MCF 10A (cell line): ENCODE measurements around the gene FAM20A. TPM values are rescaled to one million over a fixed set of nuclear protein-coding genes. Genes with fewer than 3 reads are reported as not detected.

Experiments
- BruUV-seq: library from RNA; stranded (reverse); fragments of 400-500 nt; replicated peaks from 2 replicates; lab custom pipeline; 2021; lab: Mats Ljungman, UMichigan
- CTCF ChIA-PET: fragments of 300-600 bp; sonication (Branson Sonifier 250); formaldehyde crosslinking; extraction: SDS; loops from one replicate; lab custom pipeline; 2021; ENCODE audit warnings: antibody characterized with exemption, inconsistent platforms; lab: Yijun Ruan, JAX
- POLR2A ChIA-PET: fragments of 300-600, 350-650 bp; sonication (Branson Sonifier 250); formaldehyde crosslinking; extraction: SDS; loops from one replicate; lab custom pipeline; 2020; ENCODE audit warnings: antibody characterized with exemption, inconsistent platforms; lab: Yijun Ruan, JAX
- DNase-seq: peaks from one replicate; pipeline ENCODE4 v3.0.0-alpha.2; 2018; ENCODE audit not compliant: unreplicated experiment
- H3K27ac Mint-ChIP-seq: one replicate; pipeline ENCODE4 v1.8.0; 2022; ENCODE audit warnings: mild to moderate bottlenecking, low read depth, mixed read lengths; ENCODE audit not compliant: unreplicated experiment
- H3K27me3 Mint-ChIP-seq: one replicate; pipeline ENCODE4 v1.8.0; 2022; ENCODE audit warnings: mixed read lengths; ENCODE audit not compliant: insufficient read depth, unreplicated experiment
- H3K36me3 Mint-ChIP-seq: one replicate; pipeline ENCODE4 v1.8.0; 2022; ENCODE audit warnings: mild to moderate bottlenecking, moderate library complexity, mixed read lengths; ENCODE audit not compliant: insufficient read depth, unreplicated experiment
- H3K4me1 Mint-ChIP-seq: one replicate; pipeline ENCODE4 v1.8.0; 2022; ENCODE audit warnings: mixed read lengths; ENCODE audit not compliant: insufficient read depth, unreplicated experiment
- H3K4me3 Mint-ChIP-seq: one replicate; pipeline ENCODE4 v1.8.0; 2022; ENCODE audit warnings: mild to moderate bottlenecking, moderate library complexity, mixed read lengths; ENCODE audit not compliant: unreplicated experiment
- H3K9me3 Mint-ChIP-seq: one replicate; pipeline ENCODE4 v1.8.0; 2022; ENCODE audit warnings: mixed read lengths; ENCODE audit not compliant: unreplicated experiment
- CTCF ChIP-seq: fragments of 200-600 bp; IDR thresholded peaks from one replicate; pipeline ENCODE4 v1.8.0; 2022; ENCODE audit warnings: antibody characterized with exemption, mild to moderate bottlenecking; ENCODE audit not compliant: unreplicated experiment
- intact Hi-C: fragments of 100-400 bp; cut with micrococcal nuclease; formaldehyde crosslinking; loops from 2 replicates; pipeline ENCODE4 v1.14.1; 2022
- total RNA-seq: library from RNA; stranded (reverse); gene quantifications from 2 replicates; pipeline ENCODE4 v1.2.3, GENCODE V29; 2022

FAM20A gene
- total RNA-seq, 1 experiment from 2014 or later = not detected

GRCh38 chr17:68608515-68609130 lies 7.5 kb upstream of the FAM20A start:
- TF ChIP-seq CTCF = no peak
- intact Hi-C loops = no loop called here
- Mint-ChIP-seq H3K4me3 (no peak overlapping the region), H3K36me3 (no peaks in the 10 kb centered on the region), H3K27me3 (peaks cover 4% of the 10 kb centered on the region), H3K9me3 (peaks cover 10% of the 10 kb centered on the region), H3K4me1 (no peaks in the 10 kb centered on the region), H3K27ac (no peak overlapping the region)
- POLR2A ChIA-PET = no interaction called here
- CTCF ChIA-PET = no interaction called here
- no TSS peak for BruUV-seq
- no peak for DNase-seq

- Mint-ChIP-seq H3K27me3 (peaks cover 24% of the 10 kb centered on the region), H3K4me3 (no peak overlapping the region), H3K9me3 (peaks cover 10% of the 10 kb centered on the region), H3K27ac (no peak overlapping the region), H3K36me3 (no peaks in the 10 kb centered on the region), H3K4me1 (peaks cover 6% of the 10 kb centered on the region)
- POLR2A ChIA-PET = no interaction called here
- BruUV-seq = no TSS peak
- CTCF ChIA-PET = no interaction called here
- TF ChIP-seq CTCF = no peak
- DNase-seq = no peak
- intact Hi-C loops = no loop called here
These were observed 5.5 kb upstream of the FAM20A start for GRCh38 chr17:68606451-68607307.

- Mint-ChIP-seq H3K4me3 (no peak overlapping the region), H3K9me3 (peaks cover 10% of the 10 kb centered on the region), H3K4me1 (peaks cover 6% of the 10 kb centered on the region), H3K27me3 (peaks cover 29% of the 10 kb centered on the region), H3K27ac (no peak overlapping the region), H3K36me3 (no peaks in the 10 kb centered on the region)
- ChIA-PET POLR2A (no interaction called here), CTCF (interaction anchor here (0.5 kb wide), 1 partner anchor 371 kb away, joined by 5 read pairs; no protein-coding TSS in a partner anchor)
- no peak for TF ChIP-seq CTCF
- DNase-seq = no peak
- no TSS peak for BruUV-seq
- intact Hi-C loops = no loop called here
These were observed 4.7 kb upstream of the FAM20A start for GRCh38 chr17:68605914-68606313.

- POLR2A ChIA-PET = no interaction called here
- H3K36me3 Mint-ChIP-seq = no peaks in the 10 kb centered on the region
- peaks cover 6% of the 10 kb centered on the region for H3K4me1 Mint-ChIP-seq
- no peak overlapping the region for H3K27ac Mint-ChIP-seq
- no peak for DNase-seq
- CTCF ChIA-PET = no interaction called here
- no peak for TF ChIP-seq CTCF
- intact Hi-C loops = loop anchor here (5.0 kb wide), 1 partner anchor 154 kb away; no protein-coding TSS in a partner anchor
- BruUV-seq = no TSS peak
- H3K27me3 Mint-ChIP-seq = peaks cover 40% of the 10 kb centered on the region
- H3K4me3 Mint-ChIP-seq = no peak overlapping the region
- H3K9me3 Mint-ChIP-seq = peaks cover 10% of the 10 kb centered on the region
These were observed 2.5 kb upstream of the FAM20A start for GRCh38 chr17:68603656-68604055.
